ENCODE data around the gene GAL3ST2.

GAL3ST2 gene

GRCh38 chr2:241846406-241846805 lies 69.8 kb downstream of the GAL3ST2 start:
- DNase-seq, result no peak

- peak; percentile 21 for DNase-seq
Measured at GRCh38 chr2:241848761-241849615, 72.4 kb downstream of the GAL3ST2 start.

- peak; percentile 15 for DNase-seq
Measured at GRCh38 chr2:241849616-241850543, 73.3 kb downstream of the GAL3ST2 start.

- peak; percentile 6 for DNase-seq
Measured at GRCh38 chr2:241850544-241851324, 74.1 kb downstream of the GAL3ST2 start.

- DNase-seq, result peak; percentile 2
Measured at GRCh38 chr2:241851325-241852115, 74.9 kb downstream of the GAL3ST2 start.

GRCh38 chr2:241852116-241852980 lies 75.7 kb downstream of the GAL3ST2 start:
- peak; percentile 2 for DNase-seq

GRCh38 chr2:241852981-241853631 lies 76.5 kb downstream of the GAL3ST2 start:
- no peak for DNase-seq

All from stimulated activated CD4-positive, alpha-beta T cell treated with anti-CD3 and anti-CD28 coated beads, Interleukin-15, amount 100 ng/mL, for 24 hours (primary cell).